Spleen (tissue), 7 donors: ENCODE data around the gene CMIP.

Experiments
- CTCF ChIP-seq, 11 experiments: fragments of 200-600 bp in 7 of 11; fragments of 450-650 bp in 4 of 11; sonication (generic) in 4 of 11; IDR thresholded peaks in 8 of 11; conservative IDR thresholded peaks in 3 of 11; 1 replicate in 7 of 11; 2 replicates in 4 of 11; pipeline versions ENCODE4 v1.4.0 to v1.8.0; 2016 to 2021; ENCODE audit warnings: antibody characterized with exemption in 11 of 11, inconsistent platforms in 4 of 11, mild to moderate bottlenecking in 1 of 11
- POLR2AphosphoS5 ChIP-seq, 3 donors: sonication (generic); formaldehyde crosslinking; IDR thresholded peaks; one replicate each; pipeline ENCODE4 v1.5.1; 2017; ENCODE audit warnings: antibody characterized with exemption in 3 of 3
- donor health status: DM: no; HTN: no; CAD: no; lungs with moderate emphysema.
- donor health status: DM: no; HTN: no; CAD: no.
- donor health status: DM: no; HTN: no; CAD: no.

DNA sequence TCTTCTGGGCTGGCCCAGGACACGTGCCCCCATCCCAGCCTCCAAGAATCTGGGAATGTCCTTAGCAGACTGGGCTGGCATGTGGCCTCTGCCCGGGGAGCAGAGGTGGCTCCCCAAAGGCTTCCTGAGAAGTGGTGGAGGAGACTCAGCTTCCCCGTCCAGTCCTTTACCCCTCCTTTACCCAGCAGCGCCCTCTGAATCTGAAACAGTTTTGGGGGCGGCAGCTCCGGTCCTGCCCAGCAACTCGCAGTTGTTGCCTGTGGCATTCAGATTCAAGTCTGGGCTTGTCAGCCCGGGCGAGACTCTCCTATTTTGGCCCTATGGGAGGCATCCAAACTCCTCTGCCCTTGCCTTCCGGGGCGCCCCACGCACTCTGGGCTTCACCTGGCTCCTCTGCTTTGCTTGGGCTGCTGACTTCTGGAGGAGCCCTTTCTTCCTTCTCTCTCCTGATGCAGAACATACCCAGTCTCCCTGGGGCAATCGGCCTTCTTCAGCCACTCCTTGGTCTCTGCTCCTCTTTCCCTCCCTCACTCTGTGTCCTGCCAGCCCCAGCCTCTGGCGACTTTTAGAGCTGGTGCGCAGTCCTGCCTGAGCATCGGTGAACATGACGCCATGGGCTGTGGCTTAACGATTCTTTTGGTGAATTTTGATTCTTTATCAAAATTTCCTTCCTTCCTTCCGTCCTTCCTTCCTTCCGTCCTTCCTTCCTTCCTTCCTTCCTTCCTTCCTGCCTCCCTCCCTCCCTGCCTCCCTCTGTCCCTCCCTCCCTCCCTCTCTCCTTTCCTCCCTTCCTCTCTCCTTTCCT is 55.2 kb downstream of the CMIP start:
- TF ChIP-seq CTCF (IDR thresholded peaks at IDR 0.05 in 8 of 11, conservative IDR thresholded peaks at IDR 0.05 in 3 of 11) (no peak), POLR2AphosphoS5 (IDR thresholded peaks at IDR 0.05) (no peak)
